Hepatic stellate cell (primary cell): ENCODE measurements around the gene NTMT2.
A peak's percentile ranks its signal among the peaks of the same experiment; 100 is the strongest.
"Not testable (repeated sequence)": the region's sequence is repeated elsewhere in the genome, so short reads cannot be mapped to it uniquely, and the experiment has no call there.

Source experiments
- DNase-seq: peaks from one replicate; pipeline ENCODE4 v3.0.0; 2011; ENCODE audit warnings: low spot score

Gene NTMT2

DNA sequence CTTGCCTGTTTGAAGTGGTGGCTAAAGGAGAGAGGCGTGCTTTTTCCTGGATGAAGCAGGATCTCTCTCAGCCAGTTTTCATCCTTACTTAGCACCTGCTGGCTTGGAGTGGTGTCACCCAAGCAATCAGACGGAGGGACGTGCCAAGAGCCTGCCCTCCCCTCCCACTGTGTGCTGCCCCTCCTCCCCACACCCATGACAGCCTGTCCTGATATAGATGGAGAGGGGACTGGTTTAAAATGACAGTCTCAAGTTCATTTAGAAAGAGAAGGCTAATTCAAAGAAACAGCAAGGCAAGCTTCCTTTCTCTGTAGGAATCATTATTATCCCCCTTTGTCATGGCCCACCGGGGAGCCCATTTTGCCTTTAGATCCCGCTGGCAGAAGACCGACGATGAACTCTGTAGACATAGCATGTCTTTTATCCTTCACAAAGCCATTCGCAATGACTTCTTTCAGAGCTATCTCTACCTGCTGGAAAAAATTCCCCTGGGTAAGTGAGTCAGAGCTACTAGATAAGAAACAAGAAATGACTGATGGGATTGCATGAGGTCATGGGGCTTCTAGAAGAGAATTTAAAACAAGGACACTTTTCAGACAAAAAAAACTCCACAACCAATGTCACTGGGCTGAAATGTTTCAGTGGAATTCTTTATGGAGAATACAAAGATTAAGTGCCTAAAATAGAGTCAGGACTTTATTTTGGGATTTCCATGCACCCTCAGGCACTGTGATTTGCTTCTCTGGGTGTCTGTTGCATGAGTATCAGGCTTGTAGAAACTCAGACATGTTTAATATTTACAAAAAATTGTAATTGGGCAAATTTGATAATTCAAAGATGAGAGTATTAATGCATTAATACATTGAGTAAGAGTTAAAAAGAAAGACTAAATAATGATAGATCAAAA lies at the start of gene NTMT2:
TSS of gene NTMT2 (plus strand) at position 190 of the 907 bp plus-strand sequence. CDS start at position 339, 149 bp downstream.
- DNase-seq: no peak

- no peak for DNase-seq
Observed at GRCh38 chr1:170095976-170096748, 49.6 kb upstream of the NTMT2 start.

DNA sequence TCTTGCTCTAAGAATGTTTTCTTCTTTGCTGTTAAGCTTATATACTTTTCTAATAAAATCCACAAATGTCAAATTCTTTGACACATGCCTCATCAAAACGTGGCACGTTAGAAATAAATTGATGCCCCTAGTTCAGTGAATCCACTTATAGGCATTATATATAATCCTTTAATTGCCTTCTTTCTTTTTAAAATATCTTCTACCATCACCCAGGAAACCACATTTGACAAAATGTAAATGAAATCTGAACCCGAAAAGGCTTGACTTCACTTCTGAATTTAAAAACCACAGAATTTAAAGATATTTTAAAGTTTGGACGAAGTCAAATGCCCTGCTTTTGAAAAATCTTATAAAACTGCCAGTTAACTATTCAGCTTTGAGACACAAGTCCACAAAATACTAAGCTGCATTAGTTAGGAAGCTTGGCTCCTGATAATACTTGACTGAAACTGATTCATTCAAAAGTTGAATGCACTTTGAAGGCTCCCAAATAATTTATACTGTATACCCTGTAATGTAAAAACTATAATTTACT lies 48.9 kb upstream of the NTMT2 start:
- DNase-seq: no peak

- no peak for DNase-seq
Observed at GRCh38 chr1:170097449-170097948, 48.3 kb upstream of the NTMT2 start.

GRCh38 chr1:170113140-170113539 lies 32.6 kb upstream of the NTMT2 start:
- DNase-seq: not testable (repeated sequence)

GRCh38 chr1:170114906-170115305 lies 30.9 kb upstream of the NTMT2 start:
- peak; percentile 10 for DNase-seq

- no peak for DNase-seq
Observed at GRCh38 chr1:170122366-170122765, 23.4 kb upstream of the NTMT2 start.

DNA sequence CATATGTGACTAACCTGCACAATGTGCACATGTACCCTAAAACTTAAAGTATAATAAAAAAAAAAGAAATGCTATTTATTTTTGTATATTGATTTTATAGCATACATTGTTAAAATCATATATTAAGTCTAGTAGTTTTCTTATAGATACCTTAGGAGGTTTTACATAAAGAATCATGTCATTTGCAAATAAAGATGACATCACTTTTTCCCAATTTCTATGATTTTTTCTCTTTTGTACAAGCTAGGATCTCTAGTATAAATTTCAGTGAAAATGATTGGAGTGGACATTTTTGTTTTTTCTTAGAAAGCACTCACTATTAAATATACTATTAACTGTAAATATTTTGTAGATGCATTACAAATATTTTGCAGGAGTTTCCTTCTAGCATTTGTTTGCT lies 20.5 kb upstream of the NTMT2 start:
- DNase-seq: no peak

DNA sequence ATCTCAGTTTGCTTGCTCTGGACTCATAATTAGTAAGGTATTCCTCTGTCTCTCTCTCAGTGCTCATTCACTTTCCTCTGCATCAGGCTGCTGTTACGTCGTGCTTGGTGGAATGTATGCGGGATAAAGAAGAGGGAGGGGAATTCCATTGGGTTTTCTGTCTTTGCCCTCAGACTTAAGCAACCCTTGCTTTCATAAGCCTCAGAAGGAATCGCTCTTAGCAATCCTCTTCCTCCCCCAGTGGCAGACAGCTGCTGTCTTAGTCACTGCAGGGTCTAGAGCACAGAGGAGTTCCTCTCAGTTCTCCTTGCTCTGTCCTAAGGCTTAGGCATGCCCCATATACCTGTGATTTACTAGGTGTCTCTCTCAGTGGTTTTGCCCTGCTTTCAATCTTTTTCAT lies 19.1 kb upstream of the NTMT2 start:
- DNase-seq: peak; percentile 69

GRCh38 chr1:170131450-170131849 lies 14.3 kb upstream of the NTMT2 start:
- no peak for DNase-seq

GRCh38 chr1:170131984-170132383 lies 13.8 kb upstream of the NTMT2 start:
- DNase-seq: no peak

- no peak for DNase-seq
Observed at GRCh38 chr1:170133766-170134495, 11.8 kb upstream of the NTMT2 start.

DNA sequence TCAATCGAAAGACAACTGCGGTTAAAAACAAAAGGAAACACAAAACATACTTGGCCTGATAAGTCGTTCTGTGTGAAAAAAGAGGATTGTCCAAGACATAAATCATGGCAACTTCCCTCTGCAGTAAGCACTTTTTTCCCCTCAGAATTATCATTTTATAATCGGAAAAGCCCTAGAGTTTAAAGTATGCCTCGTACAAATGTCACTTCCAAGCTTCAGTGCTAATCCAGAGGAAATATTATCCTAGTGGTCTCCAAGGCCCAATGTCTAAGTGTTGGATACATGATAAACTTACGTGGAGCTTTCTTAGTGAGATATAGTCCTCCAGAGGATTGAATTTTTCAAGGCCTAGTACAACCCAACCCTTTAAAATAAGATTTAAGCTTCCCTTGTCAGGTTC lies 11.2 kb upstream of the NTMT2 start:
- DNase-seq: no peak

DNA sequence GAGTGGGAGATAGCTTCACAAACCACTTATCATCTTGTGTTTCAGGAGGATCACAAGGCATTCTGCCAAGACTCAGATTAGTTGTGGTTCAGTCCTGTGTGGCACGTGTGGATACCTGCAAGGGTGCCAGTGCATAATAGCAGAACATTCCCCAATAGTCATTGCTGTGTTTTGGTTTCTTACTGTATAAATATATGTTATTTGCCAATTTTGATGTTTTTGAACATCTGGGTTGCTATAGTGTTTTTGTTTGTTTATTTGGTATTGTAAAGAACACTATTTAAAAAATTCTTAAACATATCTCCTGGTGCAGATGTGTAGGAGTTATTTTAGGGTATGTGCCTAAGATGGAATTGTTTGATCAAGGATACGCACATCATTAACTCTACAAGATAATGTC lies 5.4 kb upstream of the NTMT2 start:
- no peak for DNase-seq

DNA sequence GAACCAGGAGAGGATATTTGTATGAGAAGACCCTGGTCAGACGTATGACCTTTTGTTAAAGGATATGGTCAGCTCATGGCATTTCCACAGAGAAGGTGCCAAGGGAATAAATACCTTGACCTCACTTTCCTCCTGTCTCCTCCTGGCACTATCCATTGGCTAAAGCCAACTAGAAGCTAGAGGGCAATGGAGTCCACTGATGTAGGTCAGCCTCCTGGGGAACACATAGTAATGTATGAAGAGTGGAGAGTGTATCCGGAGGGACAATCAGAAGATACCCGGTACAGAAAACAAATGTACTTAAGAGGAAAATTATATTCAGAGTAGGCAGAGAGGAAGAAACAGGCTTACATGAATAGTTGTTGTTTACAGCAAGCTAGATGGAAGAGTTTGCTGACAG lies 698 bp upstream of the NTMT2 start:
- DNase-seq: no peak

GRCh38 chr1:170146720-170147263 lies 1.0 kb downstream of the NTMT2 start:
- no peak for DNase-seq

GRCh38 chr1:170149241-170149640 lies 3.5 kb downstream of the NTMT2 start:
- DNase-seq: no peak

DNA sequence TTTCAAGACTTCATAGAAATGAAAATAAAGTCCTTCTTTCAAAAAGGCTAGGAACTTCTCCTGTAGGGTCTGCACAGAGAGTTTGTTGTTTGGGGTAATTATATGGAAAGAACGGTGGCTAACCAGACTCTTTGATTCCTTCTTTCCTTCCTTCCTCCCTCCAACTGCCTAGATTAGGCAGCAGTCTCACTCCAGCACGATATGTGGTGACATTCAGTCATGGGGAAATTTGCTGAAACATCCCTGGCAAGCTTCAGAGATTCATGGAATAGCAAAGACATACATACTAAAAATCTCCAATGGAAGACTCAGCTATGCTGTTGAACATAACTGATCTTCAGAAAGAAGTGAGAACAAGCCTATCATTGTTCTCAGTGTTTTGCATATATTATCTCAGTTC lies 4.3 kb downstream of the NTMT2 start:
- DNase-seq: no peak

GRCh38 chr1:170150921-170151320 lies 5.2 kb downstream of the NTMT2 start:
- DNase-seq: no peak

DNA sequence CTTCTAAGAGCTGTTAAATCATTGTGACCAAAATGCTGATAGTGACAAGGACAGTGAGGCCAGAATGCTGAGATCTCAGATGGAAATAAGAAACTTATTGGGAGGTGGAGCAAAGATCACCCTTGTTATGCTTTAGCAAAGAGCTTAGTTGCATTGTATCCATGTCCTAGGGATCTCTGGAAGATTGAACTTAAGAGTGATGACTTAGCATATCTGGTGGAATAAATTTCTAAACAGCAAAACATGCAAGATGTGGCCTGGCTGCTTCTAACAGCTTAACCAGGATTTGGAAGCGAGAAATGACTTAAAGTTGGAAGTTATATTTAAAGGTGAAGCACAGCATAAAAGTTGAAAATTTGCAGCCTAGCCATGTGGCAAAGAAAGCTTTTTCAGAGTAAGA lies 7.7 kb downstream of the NTMT2 start:
- DNase-seq: no peak

DNA sequence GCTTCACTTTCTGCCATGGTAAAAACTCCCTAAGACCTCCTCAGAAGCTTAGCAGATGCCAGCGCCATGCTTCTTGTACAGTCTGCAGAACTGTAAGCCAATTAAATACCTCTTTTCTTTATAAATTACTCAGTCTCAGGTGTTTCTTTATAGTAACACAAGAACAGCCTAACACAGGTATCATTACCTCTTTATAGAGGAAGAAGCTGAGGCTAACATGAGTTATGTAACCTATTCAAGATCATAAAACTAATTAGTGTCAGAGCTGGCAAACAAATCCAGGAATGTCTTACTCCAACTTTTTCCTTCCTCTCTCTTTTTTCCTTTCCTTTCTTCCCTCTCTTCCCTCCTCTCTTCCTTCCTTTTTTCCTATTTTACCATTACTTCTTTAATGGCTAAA lies 9.3 kb downstream of the NTMT2 start:
- DNase-seq: no peak

GRCh38 chr1:170156594-170156993 lies 10.8 kb downstream of the NTMT2 start:
- no peak for DNase-seq
